Peyer's patch (tissue), 4 donors: ENCODE measurements around the gene ANKRD18A.
"Not testable (repeated sequence)": the region's sequence is repeated elsewhere in the genome, so short reads cannot be mapped to it uniquely, and the experiment has no call there.

ENCODE experiments used
- CTCF ChIP-seq, 6 experiments: fragments of 450-650 bp in 4 of 6; fragments of 200-600 bp in 2 of 6; sonication (generic) in 1 of 6; IDR thresholded peaks; one replicate each; pipeline ENCODE4 v1.5.1; 2017 to 2019; ENCODE audit warnings: antibody characterized with exemption in 6 of 6, mild to moderate bottlenecking in 3 of 6, moderate library complexity in 1 of 6
- POLR2A ChIP-seq, 2 donors: fragments of 450-650 bp; IDR thresholded peaks; one replicate each; pipeline ENCODE4 v1.5.1; 2017; ENCODE audit warnings: antibody characterized with exemption in 2 of 2, mild to moderate bottlenecking in 2 of 2, moderate library complexity in 2 of 2

DNA sequence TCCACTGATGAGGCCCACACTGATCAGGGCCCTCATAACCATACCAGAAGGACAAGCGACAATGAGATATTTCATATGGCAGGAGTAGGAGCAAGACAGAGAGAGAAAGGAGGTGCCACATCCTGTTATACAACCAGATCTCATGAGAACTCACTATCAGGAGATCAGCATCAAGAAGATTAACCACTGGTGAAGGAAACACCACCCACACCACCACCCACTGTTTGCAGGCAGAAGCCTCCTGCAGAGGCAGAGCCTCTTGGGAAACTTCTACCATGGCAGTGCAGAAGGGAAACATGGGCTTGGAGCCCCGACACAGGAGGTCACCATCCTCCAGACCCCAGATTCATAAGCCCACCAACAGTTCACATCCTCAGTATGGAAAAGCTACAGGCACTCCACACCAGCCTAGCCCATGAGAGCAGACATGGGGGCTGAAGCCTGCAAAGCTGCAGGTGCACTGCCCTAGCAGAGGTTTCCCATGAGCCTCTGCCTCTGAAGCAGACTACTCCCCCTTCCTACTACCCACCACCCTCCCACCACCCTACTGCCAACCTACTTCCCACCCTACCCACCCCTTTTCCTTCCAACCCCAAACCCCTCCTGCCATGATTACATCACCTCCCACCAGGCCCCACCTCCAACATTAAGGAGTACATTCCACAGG is 73.8 kb downstream of the ANKRD18A start:
- TF ChIP-seq CTCF, POLR2A (IDR thresholded peaks at IDR 0.05): not testable (repeated sequence)
